ENCODE measurements around the gene HEXD.

HEXD gene

GRCh38 chr17:82382933-82383255 is 35.3 kb upstream of the HEXD start:
- no peak for DNase-seq

- DNase-seq: no peak
Measured at GRCh38 chr17:82383411-82383810, 34.7 kb upstream of the HEXD start.

- DNase-seq: no peak
Measured at GRCh38 chr17:82384051-82384729, 34.0 kb upstream of the HEXD start.

- no peak for DNase-seq
Measured at GRCh38 chr17:82384730-82385481, 33.2 kb upstream of the HEXD start.

GRCh38 chr17:82385559-82386254 is 32.4 kb upstream of the HEXD start:
- no peak for DNase-seq

GRCh38 chr17:82386255-82386831 is 31.8 kb upstream of the HEXD start:
- DNase-seq: no peak

GRCh38 chr17:82386881-82387704 is 31.1 kb upstream of the HEXD start:
- DNase-seq: no peak

GRCh38 chr17:82387705-82388106 is 30.4 kb upstream of the HEXD start:
- no peak for DNase-seq

- DNase-seq: no peak
Measured at GRCh38 chr17:82388223-82388921, 29.8 kb upstream of the HEXD start.

- DNase-seq: no peak
Measured at GRCh38 chr17:82388922-82389283, 29.2 kb upstream of the HEXD start.

GRCh38 chr17:82389379-82389778 is 28.8 kb upstream of the HEXD start:
- no peak for DNase-seq

- no peak for DNase-seq
Measured at GRCh38 chr17:82390015-82390859, 27.9 kb upstream of the HEXD start.

- no peak for DNase-seq
Measured at GRCh38 chr17:82390860-82391435, 27.2 kb upstream of the HEXD start.

GRCh38 chr17:82391496-82392066 is 26.6 kb upstream of the HEXD start:
- no peak for DNase-seq

GRCh38 chr17:82392209-82392920 is 25.8 kb upstream of the HEXD start:
- no peak for DNase-seq

GRCh38 chr17:82392941-82393340 is 25.2 kb upstream of the HEXD start:
- DNase-seq: no peak

GRCh38 chr17:82394278-82394677 is 23.9 kb upstream of the HEXD start:
- no peak for DNase-seq

- DNase-seq: no peak
Measured at GRCh38 chr17:82396601-82397435, 21.3 kb upstream of the HEXD start.

All from cortex of kidney (tissue), 1 donor.